GM12872 (cell line): Measurements from ENCODE around the gene FILIP1L.

Experiments used
- TF ChIP-seq, protein P1 (sequence below): IDR thresholded peaks from 3 replicates; pipeline ENCODE4 v1.5.1; 2011; ENCODE audit warnings: low read depth, mild to moderate bottlenecking, low read length, moderate library complexity; ENCODE audit not compliant: insufficient read depth

The FILIP1L gene

DNA sequence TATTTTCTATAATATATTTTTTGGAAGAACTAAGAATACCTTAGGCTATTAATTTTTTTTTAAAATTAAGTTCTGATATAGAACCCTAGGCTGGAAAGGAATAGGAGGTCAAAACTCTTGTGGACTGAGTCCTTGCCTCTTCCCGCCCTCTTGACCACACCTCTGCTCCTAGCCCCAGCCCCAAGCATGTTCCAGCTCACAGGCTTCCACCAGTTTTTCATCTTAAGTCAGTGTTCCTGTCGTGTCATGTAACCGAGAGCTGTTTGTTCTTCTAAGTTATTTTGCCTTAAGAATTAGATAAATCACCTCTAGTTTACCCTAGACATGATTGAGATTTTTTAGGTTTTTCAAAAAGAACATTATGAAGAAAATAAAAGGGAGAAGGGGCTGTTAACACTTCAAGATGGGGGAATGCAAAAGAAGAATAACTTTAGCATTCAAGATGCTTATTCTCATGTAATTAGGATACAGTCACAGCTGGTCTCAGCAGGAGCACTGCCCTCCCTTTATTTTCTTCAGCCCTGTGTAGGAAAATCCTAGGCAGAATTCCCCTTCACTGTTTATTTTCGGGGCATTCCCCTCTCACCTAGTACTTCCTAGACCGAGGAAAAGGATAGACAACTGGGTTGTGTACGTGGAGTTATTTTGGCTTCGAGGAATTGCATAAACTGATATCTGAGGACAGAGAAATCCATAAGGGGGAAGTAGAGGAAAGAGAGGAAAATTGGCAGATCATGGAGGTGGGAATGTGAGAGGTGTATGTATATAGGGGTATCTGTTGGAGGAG, 186.4 kb downstream of the FILIP1L start:
- TF ChIP-seq, protein P1, sequence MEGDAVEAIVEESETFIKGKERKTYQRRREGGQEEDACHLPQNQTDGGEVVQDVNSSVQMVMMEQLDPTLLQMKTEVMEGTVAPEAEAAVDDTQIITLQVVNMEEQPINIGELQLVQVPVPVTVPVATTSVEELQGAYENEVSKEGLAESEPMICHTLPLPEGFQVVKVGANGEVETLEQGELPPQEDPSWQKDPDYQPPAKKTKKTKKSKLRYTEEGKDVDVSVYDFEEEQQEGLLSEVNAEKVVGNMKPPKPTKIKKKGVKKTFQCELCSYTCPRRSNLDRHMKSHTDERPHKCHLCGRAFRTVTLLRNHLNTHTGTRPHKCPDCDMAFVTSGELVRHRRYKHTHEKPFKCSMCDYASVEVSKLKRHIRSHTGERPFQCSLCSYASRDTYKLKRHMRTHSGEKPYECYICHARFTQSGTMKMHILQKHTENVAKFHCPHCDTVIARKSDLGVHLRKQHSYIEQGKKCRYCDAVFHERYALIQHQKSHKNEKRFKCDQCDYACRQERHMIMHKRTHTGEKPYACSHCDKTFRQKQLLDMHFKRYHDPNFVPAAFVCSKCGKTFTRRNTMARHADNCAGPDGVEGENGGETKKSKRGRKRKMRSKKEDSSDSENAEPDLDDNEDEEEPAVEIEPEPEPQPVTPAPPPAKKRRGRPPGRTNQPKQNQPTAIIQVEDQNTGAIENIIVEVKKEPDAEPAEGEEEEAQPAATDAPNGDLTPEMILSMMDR = no peak

DNA sequence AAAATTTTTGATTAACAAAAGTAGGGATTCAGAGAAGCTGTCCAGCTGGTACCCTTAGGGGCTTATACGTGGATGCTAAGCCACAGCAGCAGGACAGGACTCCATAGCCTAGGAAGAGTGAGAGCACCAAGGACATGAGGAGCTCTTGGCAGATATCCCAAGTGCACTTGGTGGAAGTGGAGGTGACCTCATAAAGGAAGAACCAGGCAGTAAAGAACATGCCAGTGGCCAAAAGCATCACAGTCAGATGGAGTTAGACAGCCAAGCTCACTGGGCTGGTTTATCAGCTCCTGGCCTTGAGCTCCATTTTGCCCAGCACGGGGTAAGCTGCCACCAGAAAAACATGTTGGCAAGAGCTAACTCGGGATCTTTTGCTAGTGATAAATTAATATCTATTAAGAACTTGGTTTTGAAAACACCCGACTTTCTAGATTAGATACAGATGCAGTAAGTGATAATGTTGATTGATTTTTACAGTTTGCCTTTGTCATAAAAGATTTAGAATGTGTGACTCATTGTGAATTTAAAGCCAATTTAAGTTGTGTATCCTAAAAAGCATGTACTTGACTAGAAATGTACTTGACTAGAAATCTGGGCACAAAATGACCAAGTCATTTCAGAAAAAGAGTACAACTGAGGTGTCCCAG, 188.6 kb downstream of the FILIP1L start:
- TF ChIP-seq, protein P1 = no peak

DNA sequence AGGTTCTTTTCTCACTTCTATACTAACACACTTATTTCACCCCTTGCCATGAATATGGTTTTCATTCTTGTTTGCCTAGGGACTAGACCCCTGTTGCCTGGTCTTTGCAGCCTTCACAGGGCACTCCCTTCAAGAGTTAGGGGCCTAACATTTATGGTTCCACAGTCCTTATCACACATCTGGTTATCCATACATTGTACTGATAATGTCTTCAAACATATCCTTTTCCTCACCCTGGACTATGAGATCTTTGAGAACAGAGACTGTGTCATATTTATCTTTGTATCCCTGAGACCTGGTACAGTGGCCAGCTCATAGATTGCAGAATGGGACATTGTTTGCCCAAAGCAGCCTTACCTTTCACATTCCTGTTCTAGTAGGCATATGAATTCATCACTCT, 190.4 kb downstream of the FILIP1L start:
- TF ChIP-seq, protein P1 = no peak

DNA sequence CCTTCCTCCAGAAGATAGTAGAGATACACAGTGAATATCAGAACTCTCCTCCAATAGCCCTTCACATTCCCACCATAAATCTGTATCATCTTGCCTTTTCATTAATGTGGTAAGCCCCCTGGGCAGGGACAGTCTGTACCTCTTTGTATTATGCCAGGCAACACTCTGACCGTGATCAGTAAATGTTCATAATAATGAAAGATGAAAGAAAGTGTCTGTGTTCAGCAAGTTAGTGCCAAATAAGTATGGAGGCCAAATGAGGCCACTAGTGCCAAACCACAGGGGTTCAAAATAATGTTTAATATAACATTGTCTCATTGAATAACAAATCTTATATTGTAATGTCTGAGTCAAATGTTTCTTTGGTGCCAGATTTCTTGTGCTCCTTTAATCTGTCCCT, 192.3 kb downstream of the FILIP1L start:
- TF ChIP-seq, protein P1 = no peak

DNA sequence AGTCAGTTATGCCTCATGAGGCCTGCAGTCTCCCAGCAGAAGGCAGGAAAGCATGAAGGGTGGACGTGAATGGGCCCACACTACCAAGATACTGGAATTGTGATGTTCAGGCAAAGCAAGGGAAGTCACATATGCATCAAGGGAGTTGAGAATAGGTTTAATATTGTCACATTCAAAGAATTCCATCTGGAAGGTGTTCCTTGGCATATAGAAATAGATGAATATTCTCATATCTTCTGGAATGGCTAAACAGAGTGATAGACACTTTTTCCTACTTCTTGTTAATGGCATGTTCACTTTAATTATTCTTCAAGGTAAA, 193.0 kb downstream of the FILIP1L start:
- TF ChIP-seq, protein P1 = no peak

DNA sequence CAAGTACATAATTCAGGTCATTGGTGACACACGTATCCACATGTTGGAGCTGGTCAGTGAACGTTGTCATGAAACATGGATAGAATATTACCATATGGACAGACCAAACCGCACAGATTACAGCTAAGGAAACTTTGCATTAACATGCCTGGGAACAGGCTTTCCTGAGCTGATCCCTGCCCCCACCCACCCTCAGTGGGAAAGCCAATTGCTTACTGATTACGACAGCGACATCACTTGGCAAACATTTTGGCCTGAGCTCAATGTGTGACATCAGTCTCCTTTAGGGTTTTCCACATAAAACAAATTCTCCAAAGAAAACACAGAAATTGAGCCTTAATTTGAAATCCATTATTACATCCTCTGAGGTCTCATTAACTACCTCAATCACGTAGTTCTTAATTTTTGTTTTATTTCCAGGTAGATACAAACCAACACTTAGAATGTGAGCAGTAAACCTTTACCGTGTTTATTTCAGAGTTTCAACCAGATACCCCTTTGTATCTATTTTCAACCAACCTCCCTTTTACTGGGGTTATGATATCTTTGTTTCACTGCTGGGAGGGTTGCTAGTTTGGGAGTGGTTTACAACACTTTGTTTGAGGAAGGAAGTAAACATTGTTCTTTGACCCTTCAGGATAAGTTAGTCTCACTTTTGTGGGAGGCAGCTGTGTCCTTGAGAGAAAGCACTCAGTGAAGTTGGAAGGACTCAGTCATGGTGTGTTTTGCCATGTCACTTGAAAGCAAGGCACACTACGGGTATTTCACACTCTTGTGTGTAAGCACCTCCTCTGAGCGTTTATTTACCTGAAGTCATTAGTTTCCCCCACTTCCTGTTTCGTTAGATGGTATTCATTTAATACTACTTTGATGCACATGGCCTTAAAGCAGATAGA, 193.6 kb downstream of the FILIP1L start:
- TF ChIP-seq, protein P1 = no peak

DNA sequence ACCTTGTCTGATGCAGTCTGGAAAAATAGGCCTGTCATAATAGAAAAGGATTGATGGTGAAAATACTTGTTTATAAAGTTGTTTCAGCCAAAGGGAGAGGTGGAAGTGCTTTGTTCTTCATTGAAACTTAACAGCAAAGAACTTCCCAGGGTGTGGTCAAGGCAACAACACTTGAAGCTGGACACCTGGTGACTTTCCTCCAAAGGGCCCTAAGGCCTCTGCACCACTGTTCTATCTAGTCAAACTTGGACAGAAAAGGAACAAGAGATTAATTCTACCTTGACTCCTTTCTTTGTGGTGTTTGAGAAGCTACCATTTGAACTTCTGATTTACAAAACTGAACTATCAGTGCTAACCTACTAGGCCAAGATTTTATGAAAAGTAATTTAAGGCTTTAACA, 194.6 kb downstream of the FILIP1L start:
- TF ChIP-seq, protein P1 = no peak
